GM06990 (cell line): ENCODE data around the gene CCDC32.
A peak's percentile ranks its signal among the peaks of the same experiment; 100 is the strongest.

Source experiments
- DNase-seq: peaks from one replicate; pipeline ENCODE4 v3.0.0-alpha.2; 2011; ENCODE audit not compliant: insufficient read length; ENCODE audit errors: extremely low read depth
- H3K27me3 ChIP-seq: replicated peaks from 2 replicates; pipeline ENCODE4 v1.6.0; 2011; ENCODE audit warnings: low read length; ENCODE audit not compliant: control insufficient read depth, insufficient read depth
- H3K36me3 ChIP-seq: 2 replicates; pipeline ENCODE4 v1.5.1; 2011; ENCODE audit warnings: low read length; ENCODE audit not compliant: control insufficient read depth, insufficient read depth
- H3K4me3 ChIP-seq: replicated peaks from 2 replicates; pipeline ENCODE4 v1.5.1; 2011; ENCODE audit warnings: low read depth, mild to moderate bottlenecking, control low read depth, low read length
- CTCF ChIP-seq: IDR thresholded peaks from 2 replicates; pipeline ENCODE4 v1.5.1; 2011; ENCODE audit warnings: low read length, control low read depth, mild to moderate bottlenecking, inconsistent platforms; ENCODE audit not compliant: insufficient read depth, poor library complexity, severe bottlenecking

The CCDC32 gene

GRCh38 chr15:40543082-40543481 is 21.8 kb downstream of the CCDC32 start:
- TF ChIP-seq CTCF: no peak
- H3K36me3 ChIP-seq: peaks cover 5% of the 10 kb centered on the region
- peak; percentile 33 for DNase-seq
- no peak overlapping the region for H3K4me3 ChIP-seq
- H3K27me3 ChIP-seq: no peaks in the 10 kb centered on the region

GRCh38 chr15:40538976-40539375 is 25.9 kb downstream of the CCDC32 start:
- H3K4me3 ChIP-seq: no peak overlapping the region
- peaks cover 5% of the 10 kb centered on the region for H3K36me3 ChIP-seq
- TF ChIP-seq CTCF: no peak
- no peaks in the 10 kb centered on the region for H3K27me3 ChIP-seq
- DNase-seq: no peak

GRCh38 chr15:40536501-40536900 is 28.3 kb downstream of the CCDC32 start:
- no peak for DNase-seq
- no peak for TF ChIP-seq CTCF

GRCh38 chr15:40534371-40534770 is 30.5 kb downstream of the CCDC32 start:
- H3K27me3 ChIP-seq: no peaks in the 10 kb centered on the region
- peaks cover 3% of the 10 kb centered on the region for H3K36me3 ChIP-seq
- no peak for TF ChIP-seq CTCF
- no peak overlapping the region for H3K4me3 ChIP-seq
- no peak for DNase-seq

More at GRCh38 chr15:40536501-40536900, 28.3 kb downstream of the CCDC32 start:
- no peaks in the 10 kb centered on the region for H3K27me3 ChIP-seq
- H3K36me3 ChIP-seq: peaks cover 5% of the 10 kb centered on the region
- H3K4me3 ChIP-seq: no peak overlapping the region

GRCh38 chr15:40533763-40534364 is 31.0 kb downstream of the CCDC32 start:
- no peak for TF ChIP-seq CTCF
- no peak for DNase-seq
- Histone ChIP-seq H3K4me3 (no peak overlapping the region), H3K27me3 (no peaks in the 10 kb centered on the region), H3K36me3 (peaks cover 2% of the 10 kb centered on the region)

- TF ChIP-seq CTCF: no peak
- Histone ChIP-seq H3K36me3 (no peaks in the 10 kb centered on the region), H3K27me3 (no peaks in the 10 kb centered on the region), H3K4me3 (no peak overlapping the region)
- DNase-seq: no peak
Measured at GRCh38 chr15:40528801-40529200, 36.0 kb downstream of the CCDC32 start.
